ENCODE data around the gene PPP2CA.

DNA sequence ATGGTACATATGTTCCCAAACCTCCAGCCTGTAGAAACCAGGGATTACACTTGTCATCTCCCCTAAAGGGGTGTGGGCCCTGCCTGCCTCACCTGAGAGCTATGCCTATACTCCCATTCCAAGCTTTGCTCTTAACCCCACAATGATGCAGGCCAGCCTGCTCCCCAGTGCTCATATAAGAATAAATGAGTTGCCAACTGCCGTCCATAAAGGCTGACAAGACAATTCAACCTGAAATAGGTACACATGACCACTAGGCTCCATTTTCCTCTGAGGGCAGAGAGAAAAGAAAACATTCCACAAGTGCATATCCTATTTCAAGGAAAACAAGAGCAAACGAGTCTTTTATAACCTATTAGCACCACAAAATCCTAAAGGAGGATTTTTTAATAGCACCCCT, 77.6 kb downstream of the PPP2CA start:
- TF ChIP-seq, protein P1, sequence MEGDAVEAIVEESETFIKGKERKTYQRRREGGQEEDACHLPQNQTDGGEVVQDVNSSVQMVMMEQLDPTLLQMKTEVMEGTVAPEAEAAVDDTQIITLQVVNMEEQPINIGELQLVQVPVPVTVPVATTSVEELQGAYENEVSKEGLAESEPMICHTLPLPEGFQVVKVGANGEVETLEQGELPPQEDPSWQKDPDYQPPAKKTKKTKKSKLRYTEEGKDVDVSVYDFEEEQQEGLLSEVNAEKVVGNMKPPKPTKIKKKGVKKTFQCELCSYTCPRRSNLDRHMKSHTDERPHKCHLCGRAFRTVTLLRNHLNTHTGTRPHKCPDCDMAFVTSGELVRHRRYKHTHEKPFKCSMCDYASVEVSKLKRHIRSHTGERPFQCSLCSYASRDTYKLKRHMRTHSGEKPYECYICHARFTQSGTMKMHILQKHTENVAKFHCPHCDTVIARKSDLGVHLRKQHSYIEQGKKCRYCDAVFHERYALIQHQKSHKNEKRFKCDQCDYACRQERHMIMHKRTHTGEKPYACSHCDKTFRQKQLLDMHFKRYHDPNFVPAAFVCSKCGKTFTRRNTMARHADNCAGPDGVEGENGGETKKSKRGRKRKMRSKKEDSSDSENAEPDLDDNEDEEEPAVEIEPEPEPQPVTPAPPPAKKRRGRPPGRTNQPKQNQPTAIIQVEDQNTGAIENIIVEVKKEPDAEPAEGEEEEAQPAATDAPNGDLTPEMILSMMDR (IDR thresholded peaks at IDR 0.05; ENCODE audit: insufficient read depth, low read length, poor library complexity, severe bottlenecking), result no peak
- TF ChIP-seq EZH2phosphoT487 (conservative IDR thresholded peaks at IDR 0.05; ENCODE audit: low read length), result no peak
